Esophagus squamous epithelium (tissue), 5 donors: Measurements from ENCODE around the gene ADRM1. TPM values are rescaled to one million over a fixed set of nuclear protein-coding genes. Genes with fewer than 3 reads are reported as not detected.

Source experiments
- DNase-seq: peaks from one replicate; lab custom pipeline; 2025; lab: John Stamatoyannopoulos, UW
- H3K27ac ChIP-seq, 4 donors: fragments of 200-600 bp; sonication (generic); one replicate each; pipeline ENCODE4 v1.5.1; 2016 to 2019; ENCODE audit warnings: mild to moderate bottlenecking in 1 of 4
- H3K27me3 ChIP-seq, 4 donors: fragments of 200-600 bp; sonication (generic); 1 replicate in 3 of 4; 2 replicates in 1 of 4; pipeline versions ENCODE4 v1.5.1 to v1.6.0; 2017 to 2021; ENCODE audit warnings: antibody characterized with exemption in 1 of 4
- H3K36me3 ChIP-seq, 3 donors: fragments of 200-600 bp; sonication (generic); one replicate each; pipeline ENCODE4 v1.5.1; 2016 to 2019
- H3K4me1 ChIP-seq, 3 donors: fragments of 200-600 bp; sonication (generic); one replicate each; pipeline ENCODE4 v1.5.1; 2017 to 2019
- H3K4me3 ChIP-seq, 4 donors: fragments of 200-600 bp; sonication (generic); 1 replicate in 3 of 4; 2 replicates in 1 of 4; pipeline ENCODE4 v1.5.1; 2016 to 2019; ENCODE audit warnings: mild to moderate bottlenecking in 2 of 4, moderate library complexity in 1 of 4
- H3K9me3 ChIP-seq, 3 donors: fragments of 200-600 bp; sonication (generic); one replicate each; pipeline ENCODE4 v1.5.1; 2016 to 2019
- CTCF ChIP-seq, 6 experiments: fragments of 450-650 bp in 4 of 6; fragments of 200-600 bp in 2 of 6; sonication (generic) in 2 of 6; IDR thresholded peaks; one replicate each; pipeline ENCODE4 v1.5.1; 2016 to 2019; ENCODE audit warnings: antibody characterized with exemption in 6 of 6, mild to moderate bottlenecking in 4 of 6, moderate library complexity in 4 of 6
- POLR2A ChIP-seq, 4 donors: fragments of 450-650 bp; IDR thresholded peaks; one replicate each; pipeline ENCODE4 v1.6.1; 2017; ENCODE audit warnings: antibody characterized with exemption in 4 of 4, mild to moderate bottlenecking in 4 of 4, moderate library complexity in 3 of 4
- WGBS, 2 donors: methylation state at CpG; one replicate each; pipeline ENCODE4 v1.1.5; 2018; 5-methylcytosine and 5-hydroxymethylcytosine counted together
- intact Hi-C: fragments of 100-400 bp; cut with DNase I; formaldehyde crosslinking; loops from one replicate; pipeline ENCODE4 v1.15.0; 2022
- total RNA-seq, 4 donors: library from RNA; depleted of rRNA; stranded (reverse); fragments of >200 nt; gene quantifications; one replicate each; pipeline ENCODE4 v1.1.0, GENCODE V29; 2016
- donor health status: DM: yes; HTN: yes; CAD: no.

ADRM1 gene
- total RNA-seq, 4 donors from 2014 or later, result 126 to 173 (median 133) TPM

DNA sequence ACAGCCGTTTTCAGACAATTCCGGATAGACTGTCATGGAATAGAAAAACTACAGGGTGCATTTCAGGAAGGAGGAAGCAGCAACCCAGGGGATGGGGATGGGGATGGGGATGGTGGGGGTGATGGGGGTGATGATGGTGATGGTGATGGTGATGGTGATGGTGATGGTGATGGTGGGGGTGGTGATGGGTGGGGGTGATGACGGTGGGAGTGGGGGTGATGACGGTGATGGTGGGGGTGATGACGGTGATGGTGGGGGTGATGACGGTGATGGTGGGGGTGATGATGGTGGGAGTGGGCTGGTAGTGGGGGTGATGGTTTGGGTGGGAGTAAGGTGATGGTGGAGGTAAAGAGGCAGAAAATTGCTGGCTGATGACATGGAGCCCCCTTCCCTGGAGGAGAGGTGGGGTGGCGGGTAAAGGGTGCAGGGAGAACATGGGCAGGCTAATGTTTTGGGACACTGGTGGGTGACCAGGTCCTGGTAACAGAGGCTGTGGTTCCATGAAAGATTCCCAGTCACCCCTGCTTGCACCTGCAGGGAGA lies 46.8 kb downstream of the ADRM1 start:
- Histone ChIP-seq H3K4me3 (no peak overlapping the region), H3K36me3 (peaks cover 6 to 76% (median 22%) of the 10 kb centered on the region in 3 donors), H3K4me1 (peaks cover 30 to 50% (median 40%) of the 10 kb centered on the region in 3 donors), H3K9me3 (no peaks in the 10 kb centered on the region), H3K27ac (peak overlapping the region; percentile 91 to 93 (median 92)), H3K27me3 (no peaks in the 10 kb centered on the region)
- 40 to 56% methylated on average over 4 to 6 of the region's 7 CpGs for WGBS, 2 donors
- intact Hi-C loops, result no loop called here
- DNase-seq, result no peak
- TF ChIP-seq CTCF (IDR thresholded peaks at IDR 0.05), result no peak
- TF ChIP-seq POLR2A (IDR thresholded peaks at IDR 0.05), result no peak

GRCh38 chr20:62350098-62350628 lies 47.4 kb downstream of the ADRM1 start:
- peaks cover 36 to 56% (median 46%) of the 10 kb centered on the region in 3 donors for H3K4me1 ChIP-seq
- peak overlapping the region in 1 of 4 donors; percentile 13 for H3K4me3 ChIP-seq
- intact Hi-C loops, result no loop called here
- H3K9me3 ChIP-seq, result no peaks in the 10 kb centered on the region
- no peaks in the 10 kb centered on the region for H3K27me3 ChIP-seq
- no peak for DNase-seq
- TF ChIP-seq POLR2A (IDR thresholded peaks at IDR 0.05), result peak in 1 of 4 donors; percentile 8
- TF ChIP-seq CTCF (IDR thresholded peaks at IDR 0.05), result no peak
- WGBS, 2 donors, result 64% methylated on average over 3 of the region's 16 CpGs; no CpG with 5 or more reads in 1 of the 2 donors
- H3K27ac ChIP-seq, result peak overlapping the region; percentile 91 to 93 (median 92)
- H3K36me3 ChIP-seq, result peaks cover 6 to 70% (median 22%) of the 10 kb centered on the region in 3 donors

GRCh38 chr20:62350629-62351422 lies 48.0 kb downstream of the ADRM1 start:
- Histone ChIP-seq H3K27me3 (no peaks in the 10 kb centered on the region), H3K27ac (peak overlapping the region; percentile 91 to 93 (median 92)), H3K9me3 (no peaks in the 10 kb centered on the region), H3K4me1 (peaks cover 42 to 62% (median 52%) of the 10 kb centered on the region in 3 donors), H3K36me3 (peaks cover 6 to 64% (median 19%) of the 10 kb centered on the region in 3 donors), H3K4me3 (peak overlapping the region in 1 of 4 donors; percentile 13)
- intact Hi-C loops, result no loop called here
- 60 to 70% methylated on average over 2 to 7 of the region's 23 CpGs for WGBS, 2 donors
- TF ChIP-seq POLR2A (IDR thresholded peaks at IDR 0.05), result no peak
- TF ChIP-seq CTCF (IDR thresholded peaks at IDR 0.05), result no peak
- DNase-seq, result no peak

DNA sequence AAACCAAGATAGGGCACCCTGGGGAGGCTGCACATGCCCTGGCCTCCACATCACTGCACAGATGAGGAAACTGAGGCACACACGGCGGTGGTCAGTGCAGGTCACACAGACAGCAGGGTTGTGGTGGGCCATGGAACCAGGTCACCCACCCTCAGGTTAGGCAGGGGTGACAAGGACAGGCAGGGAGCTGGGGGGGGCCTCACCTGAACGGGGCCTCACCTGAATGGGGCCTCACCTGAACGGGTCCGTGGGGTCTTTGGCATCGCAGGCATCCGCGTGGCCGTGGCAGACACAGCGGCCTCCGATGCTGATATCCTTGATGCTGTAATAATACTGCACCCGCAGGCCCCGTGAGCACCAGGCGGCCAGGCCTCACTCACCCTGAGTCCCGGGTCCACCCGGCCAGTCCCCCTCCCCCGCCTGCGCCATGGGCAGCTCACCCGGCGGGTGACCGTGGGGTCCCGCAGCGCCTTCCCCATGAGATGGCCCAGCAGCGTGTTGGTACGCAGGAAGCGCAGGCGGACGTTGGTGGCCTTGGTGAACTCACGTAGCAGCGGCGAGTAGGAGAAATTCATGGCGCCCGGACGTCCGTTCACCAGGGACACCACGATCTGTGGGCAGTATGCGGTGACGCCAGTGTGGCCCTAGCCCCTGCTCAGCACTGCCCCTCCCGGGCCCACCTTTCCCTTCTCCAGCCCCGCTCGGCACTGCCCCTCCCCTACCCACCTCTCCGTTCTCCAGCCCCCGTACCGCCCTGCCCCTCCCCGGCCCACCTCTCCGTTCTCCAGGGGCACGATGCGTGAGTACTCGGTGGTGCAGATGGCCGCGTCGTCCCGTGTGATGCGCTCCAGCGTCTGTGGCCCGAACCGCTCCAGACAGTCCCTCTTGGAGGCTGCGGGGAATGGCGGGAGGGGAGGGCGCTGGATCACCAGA lies 48.9 kb downstream of the ADRM1 start:
- Histone ChIP-seq H3K9me3 (no peaks in the 10 kb centered on the region), H3K27ac (peak overlapping the region; percentile 91 to 93 (median 92)), H3K4me1 (peaks cover 51 to 71% (median 61%) of the 10 kb centered on the region in 3 donors), H3K4me3 (no peak overlapping the region), H3K27me3 (no peaks in the 10 kb centered on the region), H3K36me3 (peaks cover 6 to 55% (median 11%) of the 10 kb centered on the region in 3 donors)
- intact Hi-C loops, result no loop called here
- DNase-seq, result no peak
- TF ChIP-seq CTCF (IDR thresholded peaks at IDR 0.05) (no peak), POLR2A (IDR thresholded peaks at IDR 0.05) (no peak)
- 89% methylated on average over 26 to 32 of the region's 60 CpGs for WGBS, 2 donors
